ENCODE data around the gene NINJ1.

GRCh38 chr9:93149361-93149760 lies 15.3 kb upstream of the NINJ1 start:
- TF ChIP-seq, protein P1, sequence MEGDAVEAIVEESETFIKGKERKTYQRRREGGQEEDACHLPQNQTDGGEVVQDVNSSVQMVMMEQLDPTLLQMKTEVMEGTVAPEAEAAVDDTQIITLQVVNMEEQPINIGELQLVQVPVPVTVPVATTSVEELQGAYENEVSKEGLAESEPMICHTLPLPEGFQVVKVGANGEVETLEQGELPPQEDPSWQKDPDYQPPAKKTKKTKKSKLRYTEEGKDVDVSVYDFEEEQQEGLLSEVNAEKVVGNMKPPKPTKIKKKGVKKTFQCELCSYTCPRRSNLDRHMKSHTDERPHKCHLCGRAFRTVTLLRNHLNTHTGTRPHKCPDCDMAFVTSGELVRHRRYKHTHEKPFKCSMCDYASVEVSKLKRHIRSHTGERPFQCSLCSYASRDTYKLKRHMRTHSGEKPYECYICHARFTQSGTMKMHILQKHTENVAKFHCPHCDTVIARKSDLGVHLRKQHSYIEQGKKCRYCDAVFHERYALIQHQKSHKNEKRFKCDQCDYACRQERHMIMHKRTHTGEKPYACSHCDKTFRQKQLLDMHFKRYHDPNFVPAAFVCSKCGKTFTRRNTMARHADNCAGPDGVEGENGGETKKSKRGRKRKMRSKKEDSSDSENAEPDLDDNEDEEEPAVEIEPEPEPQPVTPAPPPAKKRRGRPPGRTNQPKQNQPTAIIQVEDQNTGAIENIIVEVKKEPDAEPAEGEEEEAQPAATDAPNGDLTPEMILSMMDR (IDR thresholded peaks at IDR 0.05) = no peak
- TF ChIP-seq MXI1 (IDR thresholded peaks at IDR 0.05; ENCODE audit: low read depth, low read length) = no peak

All from SK-N-SH (cell line).